HG02678 (cell line): ENCODE data around the gene MYO9A.
A peak's percentile ranks its signal among the peaks of the same experiment; 100 is the strongest.
"Not testable (repeated sequence)": the region's sequence is repeated elsewhere in the genome, so short reads cannot be mapped to it uniquely, and the experiment has no call there.

Experiments used
- ATAC-seq: cut with Tn5 transposase; IDR thresholded peaks from one replicate; pipeline ENCODE4 v1.9.1; 2021; ENCODE audit warnings: mild to moderate bottlenecking, moderate library complexity; ENCODE audit not compliant: unreplicated experiment

MYO9A gene

DNA sequence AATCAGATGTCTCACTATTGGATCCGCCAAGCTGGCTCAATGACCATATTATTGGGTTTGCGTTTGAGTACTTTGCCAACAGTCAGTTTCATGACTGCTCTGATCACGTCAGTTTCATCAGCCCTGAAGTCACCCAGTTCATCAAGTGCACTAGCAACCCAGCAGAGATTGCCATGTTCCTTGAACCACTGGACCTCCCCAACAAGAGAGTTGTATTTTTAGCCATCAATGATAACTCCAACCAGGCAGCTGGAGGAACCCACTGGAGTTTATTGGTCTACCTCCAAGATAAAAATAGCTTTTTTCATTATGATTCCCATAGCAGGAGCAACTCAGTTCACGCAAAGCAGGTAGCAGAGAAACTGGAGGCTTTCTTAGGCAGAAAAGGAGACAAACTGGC is 21.7 kb upstream of the MYO9A start:
- no peak for ATAC-seq

- no peak for ATAC-seq
Observed at GRCh38 chr15:72136170-72137051, 18.5 kb upstream of the MYO9A start.

GRCh38 chr15:72135719-72136118 is 17.8 kb upstream of the MYO9A start:
- ATAC-seq = no peak

- no peak for ATAC-seq
Observed at GRCh38 chr15:72133211-72133610, 15.3 kb upstream of the MYO9A start.

DNA sequence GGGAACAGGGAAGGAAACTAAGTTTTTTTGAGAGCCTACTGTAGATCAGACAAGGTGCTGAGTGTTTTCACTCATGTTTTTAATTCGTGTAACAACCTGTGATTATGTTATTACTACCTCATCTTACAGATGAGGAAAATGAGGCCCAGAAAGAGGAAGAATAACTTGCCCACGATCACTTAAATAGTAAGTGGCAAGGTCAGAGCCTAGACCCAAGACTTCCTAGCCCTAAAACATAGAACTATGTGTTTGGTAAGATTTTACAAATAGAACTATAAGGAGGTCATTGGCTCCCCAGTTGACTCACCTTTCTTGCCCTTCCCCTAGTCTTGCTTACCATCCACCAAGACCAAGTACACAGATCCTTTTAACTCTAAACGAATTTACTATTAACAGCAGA is 14.0 kb upstream of the MYO9A start:
- ATAC-seq = no peak

GRCh38 chr15:72130272-72130671 is 12.3 kb upstream of the MYO9A start:
- ATAC-seq = no peak

DNA sequence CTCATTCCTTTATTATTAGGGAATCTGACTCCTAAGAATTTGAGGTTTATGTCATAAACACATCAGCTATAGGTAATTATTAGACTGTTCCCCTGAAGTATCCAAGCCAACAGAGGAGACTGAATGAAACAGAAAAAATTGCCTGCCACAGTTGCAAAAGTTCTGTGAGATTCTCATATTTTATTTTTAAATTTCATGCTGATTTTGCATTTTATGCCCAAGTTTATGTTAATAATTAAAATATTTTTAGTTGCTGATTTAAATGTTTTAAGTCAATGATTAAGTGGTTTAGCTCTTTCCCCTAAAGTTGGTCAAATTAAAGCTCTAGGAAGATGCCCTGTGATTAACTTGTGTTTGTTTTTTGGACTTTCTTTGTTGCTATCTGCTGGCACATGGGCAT is 10.4 kb upstream of the MYO9A start:
- ATAC-seq = no peak

DNA sequence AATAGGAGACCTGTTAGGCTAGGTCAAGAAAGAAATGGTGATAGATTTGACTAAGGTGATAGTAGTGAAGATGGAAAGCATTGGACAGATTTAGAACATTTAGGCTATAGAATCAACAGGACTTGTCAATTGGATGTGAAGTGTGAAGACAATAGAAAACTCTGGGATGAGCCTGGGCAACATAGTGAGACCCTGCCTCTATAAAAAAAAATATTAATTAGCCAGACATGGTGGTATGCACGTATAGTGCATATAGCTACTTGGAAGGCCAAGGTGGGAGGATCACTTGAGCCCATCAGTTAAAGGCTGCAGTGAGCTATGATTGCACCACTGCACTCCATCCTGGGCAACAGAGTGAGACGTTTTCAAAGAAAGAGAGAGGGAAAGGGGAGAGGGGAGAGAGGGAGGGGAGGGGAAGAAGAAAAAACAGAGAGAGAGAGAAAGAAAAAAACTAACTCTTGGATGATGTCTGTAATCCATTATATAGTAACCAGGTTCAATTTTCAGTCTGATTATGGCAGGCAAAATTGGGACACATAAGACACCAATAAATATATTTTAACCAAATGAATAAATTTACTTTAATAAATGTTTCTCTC is 9.9 kb upstream of the MYO9A start:
- ATAC-seq = no peak

GRCh38 chr15:72124218-72124617 is 6.3 kb upstream of the MYO9A start:
- no peak for ATAC-seq

GRCh38 chr15:72117486-72118016 is 399 bp downstream of the MYO9A start:
- peak; percentile 65 for ATAC-seq

GRCh38 chr15:72116731-72117485 is 1.0 kb downstream of the MYO9A start:
- no peak for ATAC-seq

DNA sequence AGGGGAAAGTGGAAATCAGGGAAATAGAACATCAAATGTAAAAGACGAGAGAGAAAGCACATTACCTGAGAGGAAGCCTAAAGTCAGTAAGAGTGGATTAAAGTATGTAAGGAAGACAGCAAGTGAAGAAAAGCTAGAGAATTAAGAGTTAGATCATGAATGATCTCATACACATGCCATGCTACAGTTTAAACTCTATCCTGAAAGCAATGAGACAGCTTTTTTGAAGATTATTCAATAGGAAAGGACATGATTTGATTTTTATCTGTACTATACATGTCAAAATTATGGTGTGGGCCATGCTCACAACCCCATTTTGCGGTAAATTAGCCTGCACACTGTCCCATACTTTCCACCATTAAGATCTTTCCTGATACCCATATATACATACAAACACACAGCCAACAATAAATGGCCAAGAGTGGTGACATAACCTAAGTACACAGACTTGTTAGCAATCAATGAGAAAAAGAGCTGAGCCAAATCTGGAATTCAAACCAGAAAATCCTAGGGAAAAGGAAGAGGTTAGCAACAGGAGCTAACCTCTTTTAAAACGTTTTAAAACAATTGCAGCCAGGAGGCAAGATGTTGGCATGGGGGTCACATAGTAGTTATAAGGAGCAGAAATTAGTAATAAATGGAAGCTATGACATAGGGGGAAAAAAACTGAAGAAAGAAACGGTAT is 4.5 kb downstream of the MYO9A start:
- no peak for ATAC-seq

- no peak for ATAC-seq
Observed at GRCh38 chr15:72112805-72113204, 5.1 kb downstream of the MYO9A start.

- ATAC-seq = no peak
Observed at GRCh38 chr15:72112116-72112515, 5.8 kb downstream of the MYO9A start.

DNA sequence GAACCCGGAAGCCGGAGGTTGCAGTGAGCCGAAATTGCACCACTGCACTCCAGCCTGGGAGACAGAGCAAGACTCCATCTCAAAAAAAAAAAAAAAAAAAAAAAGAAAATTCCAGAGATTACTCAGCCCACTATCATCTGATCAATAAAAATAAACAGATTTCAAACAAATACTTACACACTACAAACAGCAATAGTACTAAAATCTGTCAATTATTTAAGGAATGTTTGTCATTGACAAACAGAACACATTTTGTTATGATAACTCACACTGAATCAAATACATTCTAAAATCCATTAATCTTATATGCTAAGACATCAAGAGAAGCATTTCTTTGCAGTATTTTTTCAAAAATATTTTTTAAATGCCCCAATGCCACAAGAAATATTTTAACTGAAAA is 7.6 kb downstream of the MYO9A start:
- ATAC-seq = no peak

GRCh38 chr15:72106068-72106467 is 11.9 kb downstream of the MYO9A start:
- ATAC-seq = no peak

GRCh38 chr15:72105111-72105510 is 12.8 kb downstream of the MYO9A start:
- no peak for ATAC-seq

DNA sequence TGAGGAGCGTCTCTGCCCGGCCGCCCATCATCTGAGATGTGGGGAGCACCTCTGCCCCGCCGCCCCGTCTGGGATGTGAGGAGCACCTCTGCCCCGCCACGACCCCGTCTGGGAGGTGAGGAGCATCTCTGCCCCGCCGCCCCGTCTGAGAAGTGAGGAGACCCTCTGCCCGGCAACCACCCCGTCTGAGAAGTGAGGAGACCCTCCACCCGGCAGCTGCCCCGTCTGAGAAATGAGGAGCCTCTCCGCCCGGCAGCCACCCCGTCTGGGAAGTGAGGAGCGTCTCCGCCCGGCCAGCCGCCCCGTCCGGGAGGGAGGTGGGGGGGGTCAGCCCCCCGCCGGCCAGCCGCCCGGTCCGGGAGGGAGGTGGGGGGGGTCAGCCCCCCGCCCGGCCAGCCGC is 17.4 kb downstream of the MYO9A start:
- ATAC-seq = not testable (repeated sequence)

DNA sequence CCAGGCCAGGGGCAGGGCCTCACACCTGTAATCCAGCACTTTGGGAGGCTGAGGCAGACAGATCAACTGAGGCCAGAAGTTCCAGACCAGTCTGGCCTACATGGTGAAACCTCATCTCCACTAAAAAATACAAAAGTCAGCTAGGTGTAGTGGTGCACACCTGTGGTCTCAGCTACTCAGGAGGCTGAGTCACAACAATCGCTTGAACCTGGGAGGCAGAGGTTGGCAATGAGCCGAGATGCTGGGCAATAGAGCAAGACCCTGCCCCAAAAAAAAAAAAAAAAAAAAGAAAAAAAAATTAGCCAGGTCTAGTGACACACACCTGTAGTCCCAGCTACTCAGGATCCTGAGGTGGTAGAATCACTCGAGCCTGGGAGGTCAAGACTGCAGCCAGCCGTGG is 18.8 kb downstream of the MYO9A start:
- no peak for ATAC-seq

- no peak for ATAC-seq
Observed at GRCh38 chr15:72098040-72098439, 19.9 kb downstream of the MYO9A start.

DNA sequence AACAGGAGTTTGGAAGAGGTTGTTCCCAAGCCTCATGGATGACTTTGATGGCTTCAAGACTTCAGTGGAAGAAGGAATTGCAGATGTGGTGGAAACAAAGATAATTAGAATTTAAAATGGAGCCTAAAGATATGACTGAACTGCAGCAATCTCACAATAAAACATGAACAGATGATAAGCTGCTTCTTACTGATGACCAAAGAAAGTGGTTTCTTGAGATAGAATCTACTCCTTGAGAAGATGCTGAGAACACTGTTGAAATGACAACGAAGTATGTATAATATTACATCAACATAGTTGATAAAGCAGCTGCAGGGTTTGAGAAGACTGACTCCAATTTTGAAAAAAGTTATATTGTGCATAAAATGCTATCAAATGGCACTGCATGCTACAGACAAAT is 21.2 kb downstream of the MYO9A start:
- no peak for ATAC-seq
